Measurements from ENCODE around the gene KLF2. TPM values are rescaled to one million over a fixed set of nuclear protein-coding genes. Genes with fewer than 3 reads are reported as not detected.

KLF2 gene
- total RNA-seq, 4 donors from 2014 or later = 27.0 to 41.1 (median 36.9) TPM

DNA sequence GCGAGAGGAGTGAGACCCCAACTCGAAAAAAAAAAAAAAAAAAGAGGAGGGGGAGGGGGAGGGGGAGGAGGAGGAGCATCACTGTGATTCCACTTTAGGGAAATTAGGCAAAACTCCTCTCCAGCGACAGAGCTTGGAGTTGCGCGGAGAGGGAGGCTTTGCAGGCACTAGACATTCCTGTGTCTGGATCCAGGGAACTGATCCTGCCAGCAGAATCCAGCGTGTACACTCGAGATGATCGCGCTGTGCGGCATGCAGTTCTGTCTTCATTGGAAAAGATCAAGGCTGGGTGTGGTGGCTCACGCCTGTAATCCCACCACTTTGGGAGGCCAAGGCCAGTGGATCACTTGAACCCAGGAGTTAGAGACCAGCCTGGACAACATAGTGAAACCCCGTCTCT, 29.6 kb upstream of the KLF2 start:
- Histone ChIP-seq H3K27me3 (no peaks in the 10 kb centered on the region), H3K9me3 (no peaks in the 10 kb centered on the region), H3K36me3 (no peaks in the 10 kb centered on the region), H3K4me3 (no peak overlapping the region), H3K4me1 (peaks cover 18% of the 10 kb centered on the region), H3K27ac (no peak overlapping the region)
- 73% methylated on average over 12 of the region's 12 CpGs for WGBS
- no peak for TF ChIP-seq POLR2AphosphoS5 (IDR thresholded peaks at IDR 0.05)
- no peak for TF ChIP-seq EP300 (IDR thresholded peaks at IDR 0.05)
- no peak for TF ChIP-seq POLR2A (IDR thresholded peaks at IDR 0.05)
- TF ChIP-seq, protein P1, sequence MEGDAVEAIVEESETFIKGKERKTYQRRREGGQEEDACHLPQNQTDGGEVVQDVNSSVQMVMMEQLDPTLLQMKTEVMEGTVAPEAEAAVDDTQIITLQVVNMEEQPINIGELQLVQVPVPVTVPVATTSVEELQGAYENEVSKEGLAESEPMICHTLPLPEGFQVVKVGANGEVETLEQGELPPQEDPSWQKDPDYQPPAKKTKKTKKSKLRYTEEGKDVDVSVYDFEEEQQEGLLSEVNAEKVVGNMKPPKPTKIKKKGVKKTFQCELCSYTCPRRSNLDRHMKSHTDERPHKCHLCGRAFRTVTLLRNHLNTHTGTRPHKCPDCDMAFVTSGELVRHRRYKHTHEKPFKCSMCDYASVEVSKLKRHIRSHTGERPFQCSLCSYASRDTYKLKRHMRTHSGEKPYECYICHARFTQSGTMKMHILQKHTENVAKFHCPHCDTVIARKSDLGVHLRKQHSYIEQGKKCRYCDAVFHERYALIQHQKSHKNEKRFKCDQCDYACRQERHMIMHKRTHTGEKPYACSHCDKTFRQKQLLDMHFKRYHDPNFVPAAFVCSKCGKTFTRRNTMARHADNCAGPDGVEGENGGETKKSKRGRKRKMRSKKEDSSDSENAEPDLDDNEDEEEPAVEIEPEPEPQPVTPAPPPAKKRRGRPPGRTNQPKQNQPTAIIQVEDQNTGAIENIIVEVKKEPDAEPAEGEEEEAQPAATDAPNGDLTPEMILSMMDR (IDR thresholded peaks at IDR 0.05) = no peak
- no peak for DNase-seq (ENCODE audit: low spot score in 2 of 2)

DNA sequence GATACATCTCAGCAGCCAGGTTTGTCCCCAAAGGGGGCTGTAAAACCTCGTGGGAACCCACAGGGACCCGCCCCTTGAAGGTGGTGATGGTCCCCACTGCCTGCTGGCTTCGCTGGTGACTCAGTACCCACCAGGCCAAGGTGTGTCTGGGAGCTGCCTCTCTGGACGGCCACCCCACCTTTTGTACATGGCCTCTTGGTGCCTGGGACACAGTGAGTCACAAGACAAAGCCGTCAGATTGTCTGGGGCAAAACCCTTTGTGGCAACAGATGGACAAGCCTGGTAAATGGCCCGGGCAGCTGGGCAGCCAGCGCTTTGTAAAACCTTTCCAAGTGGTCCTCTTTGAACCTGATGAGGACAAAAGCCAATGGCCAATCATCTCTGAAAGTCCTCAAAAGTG, 27.9 kb upstream of the KLF2 start:
- Histone ChIP-seq H3K36me3 (no peaks in the 10 kb centered on the region), H3K27me3 (no peaks in the 10 kb centered on the region), H3K4me1 (peaks cover 15% of the 10 kb centered on the region), H3K4me3 (no peak overlapping the region), H3K9me3 (no peaks in the 10 kb centered on the region), H3K27ac (no peak overlapping the region)
- TF ChIP-seq EP300 (IDR thresholded peaks at IDR 0.05) (no peak), POLR2AphosphoS5 (IDR thresholded peaks at IDR 0.05) (no peak), POLR2A (IDR thresholded peaks at IDR 0.05) (no peak)
- TF ChIP-seq, protein P1 (IDR thresholded peaks at IDR 0.05) = no peak
- 73% methylated on average over 7 of the region's 7 CpGs for WGBS
- no peak for DNase-seq (ENCODE audit: low spot score in 2 of 2)

DNA sequence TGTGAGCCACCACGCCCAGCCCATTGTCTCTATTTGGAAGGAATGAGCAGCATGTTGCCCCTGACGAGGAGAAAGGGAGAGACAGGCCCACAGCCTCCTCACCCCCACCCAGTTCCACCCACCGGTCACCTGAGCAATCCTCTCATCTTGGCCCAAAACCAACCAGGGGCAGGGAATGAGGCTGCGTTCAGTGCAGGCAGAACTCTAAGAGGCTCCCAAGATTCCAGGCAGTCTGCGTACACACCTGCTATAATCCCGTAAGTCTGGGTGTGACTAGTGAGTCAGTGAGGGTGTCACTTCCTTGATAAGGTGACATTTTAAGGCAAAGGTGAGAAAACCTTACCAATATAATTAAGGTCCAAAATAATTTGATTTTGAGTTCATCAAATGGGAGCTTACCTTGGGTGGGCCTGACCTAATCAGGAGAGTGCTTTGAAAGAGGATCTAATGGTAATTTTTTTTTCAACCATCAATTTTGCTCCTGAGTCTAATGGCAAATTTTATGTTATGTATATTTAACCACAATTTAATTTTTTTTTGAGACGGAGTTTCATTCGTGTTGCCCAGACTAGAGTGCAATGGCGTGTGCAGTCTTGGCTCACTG, 26.9 kb upstream of the KLF2 start:
- TF ChIP-seq, protein P1 (IDR thresholded peaks at IDR 0.05) = no peak
- TF ChIP-seq POLR2AphosphoS5 (IDR thresholded peaks at IDR 0.05) = no peak
- no peak for TF ChIP-seq POLR2A (IDR thresholded peaks at IDR 0.05)
- TF ChIP-seq EP300 (IDR thresholded peaks at IDR 0.05) = no peak
- H3K27ac ChIP-seq = no peak overlapping the region

DNA sequence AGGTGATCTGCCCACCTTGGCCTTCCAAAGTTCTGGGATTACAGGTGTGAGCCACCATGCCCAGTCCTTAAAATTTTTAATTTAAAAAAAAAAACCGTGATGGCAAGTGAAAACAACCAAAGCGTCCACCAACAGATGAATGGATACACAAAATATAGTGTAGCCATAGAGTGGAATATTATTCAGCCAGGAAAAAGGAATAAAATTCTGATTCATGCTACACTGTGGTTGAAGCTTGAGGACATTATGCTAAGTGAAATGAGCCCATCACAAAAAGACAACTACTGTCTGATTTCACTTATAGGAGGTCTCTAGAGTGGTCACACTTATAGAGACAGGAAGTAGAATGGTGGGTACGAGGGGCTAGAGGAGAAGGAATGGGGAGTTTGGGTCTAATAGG, 26.3 kb upstream of the KLF2 start:
- WGBS = 85% methylated on average over 3 of the region's 3 CpGs
- Histone ChIP-seq H3K4me3 (no peak overlapping the region), H3K9me3 (no peaks in the 10 kb centered on the region), H3K27me3 (no peaks in the 10 kb centered on the region), H3K27ac (no peak overlapping the region), H3K4me1 (peaks cover 6% of the 10 kb centered on the region), H3K36me3 (no peaks in the 10 kb centered on the region)
- DNase-seq (ENCODE audit: low spot score in 2 of 2) = no peak
- no peak for TF ChIP-seq POLR2AphosphoS5 (IDR thresholded peaks at IDR 0.05)
- TF ChIP-seq, protein P1 (IDR thresholded peaks at IDR 0.05) = no peak
- no peak for TF ChIP-seq EP300 (IDR thresholded peaks at IDR 0.05)
- TF ChIP-seq POLR2A (IDR thresholded peaks at IDR 0.05) = no peak

More for the DNA sequence above, 26.9 kb upstream of the KLF2 start:
- Histone ChIP-seq H3K9me3 (no peaks in the 10 kb centered on the region), H3K4me3 (no peak overlapping the region), H3K27me3 (no peaks in the 10 kb centered on the region), H3K4me1 (peaks cover 13% of the 10 kb centered on the region), H3K36me3 (no peaks in the 10 kb centered on the region)
- WGBS = 87% methylated on average over 9 of the region's 9 CpGs
- no peak for DNase-seq (ENCODE audit: low spot score in 2 of 2)

DNA sequence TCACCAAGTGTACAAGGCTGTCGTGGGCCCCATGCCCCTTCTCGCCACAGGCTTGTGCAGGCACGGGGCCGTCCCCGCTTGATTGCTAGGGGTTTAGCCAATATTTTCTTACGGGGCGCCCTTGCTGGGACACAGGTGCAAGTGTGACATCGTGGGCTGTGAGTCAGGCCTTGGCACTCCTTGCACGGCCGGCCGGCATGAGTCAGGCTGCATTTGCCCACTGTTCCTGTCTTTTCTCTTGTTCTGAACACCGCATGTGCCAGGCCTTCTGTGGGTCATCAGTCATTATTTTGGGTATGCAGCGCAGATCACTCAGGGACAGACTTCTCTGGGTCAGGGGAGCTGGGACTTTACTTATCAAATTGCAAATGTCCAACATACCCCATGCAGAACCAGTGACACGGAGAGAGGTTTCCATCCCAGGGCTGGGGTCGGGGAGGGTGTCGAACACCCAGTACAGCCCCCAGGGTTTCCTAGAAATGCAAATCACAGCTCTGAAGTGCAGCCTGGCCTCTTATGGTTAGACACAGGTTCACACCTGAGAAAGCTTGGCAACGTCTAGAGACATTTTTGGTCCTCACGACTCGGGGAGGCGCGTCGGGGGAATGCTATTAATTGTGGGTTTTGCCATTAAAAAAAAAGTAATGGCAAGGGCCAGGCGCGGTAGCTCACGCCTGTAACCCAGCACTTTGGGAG, 22.5 kb upstream of the KLF2 start:
- 71% methylated on average over 21 of the region's 25 CpGs for WGBS
- TF ChIP-seq, protein P1 (IDR thresholded peaks at IDR 0.05) = no peak
- TF ChIP-seq POLR2AphosphoS5 (IDR thresholded peaks at IDR 0.05) = no peak
- TF ChIP-seq EP300 (IDR thresholded peaks at IDR 0.05) = no peak
- no peak for TF ChIP-seq POLR2A (IDR thresholded peaks at IDR 0.05)
- no peak for DNase-seq (ENCODE audit: low spot score in 2 of 2)
- no peaks in the 10 kb centered on the region for H3K4me1 ChIP-seq
- H3K27ac ChIP-seq = no peak overlapping the region
- no peaks in the 10 kb centered on the region for H3K36me3 ChIP-seq
- H3K27me3 ChIP-seq = no peaks in the 10 kb centered on the region
- H3K9me3 ChIP-seq = no peaks in the 10 kb centered on the region
- H3K4me3 ChIP-seq = no peak overlapping the region
